Endothelial cell of umbilical vein (primary cell): ENCODE results near the gene TMEM170B.

Experiments
- FOS ChIP-seq: IDR thresholded peaks from 2 replicates; pipeline ENCODE4 v1.6.1; 2011; ENCODE audit warnings: mild to moderate bottlenecking, low read length, moderate library complexity, borderline replicate concordance; ENCODE audit not compliant: insufficient read depth
- JUN ChIP-seq: IDR thresholded peaks from 2 replicates; pipeline ENCODE4 v1.6.1; 2011; ENCODE audit warnings: borderline replicate concordance, low read depth; ENCODE audit not compliant: insufficient read length, insufficient read depth
- POLR2A ChIP-seq: IDR thresholded peaks from 2 replicates; pipeline ENCODE4 v1.6.1; 2012; ENCODE audit warnings: low read depth, mild to moderate bottlenecking, control low read depth, low read length
- TF ChIP-seq, protein P1 (sequence below), 2 donors: IDR thresholded peaks; 1 replicate in 1 of 2; 2 replicates in 1 of 2; pipeline ENCODE4 v1.5.1; 2011; ENCODE audit warnings: low read length in 2 of 2, mild to moderate bottlenecking in 2 of 2, moderate library complexity in 2 of 2, control low read depth in 1 of 2, inconsistent platforms in 1 of 2, low read depth in 1 of 2; ENCODE audit not compliant: insufficient read depth in 1 of 2; ENCODE audit errors: extremely low read depth in 1 of 2

DNA sequence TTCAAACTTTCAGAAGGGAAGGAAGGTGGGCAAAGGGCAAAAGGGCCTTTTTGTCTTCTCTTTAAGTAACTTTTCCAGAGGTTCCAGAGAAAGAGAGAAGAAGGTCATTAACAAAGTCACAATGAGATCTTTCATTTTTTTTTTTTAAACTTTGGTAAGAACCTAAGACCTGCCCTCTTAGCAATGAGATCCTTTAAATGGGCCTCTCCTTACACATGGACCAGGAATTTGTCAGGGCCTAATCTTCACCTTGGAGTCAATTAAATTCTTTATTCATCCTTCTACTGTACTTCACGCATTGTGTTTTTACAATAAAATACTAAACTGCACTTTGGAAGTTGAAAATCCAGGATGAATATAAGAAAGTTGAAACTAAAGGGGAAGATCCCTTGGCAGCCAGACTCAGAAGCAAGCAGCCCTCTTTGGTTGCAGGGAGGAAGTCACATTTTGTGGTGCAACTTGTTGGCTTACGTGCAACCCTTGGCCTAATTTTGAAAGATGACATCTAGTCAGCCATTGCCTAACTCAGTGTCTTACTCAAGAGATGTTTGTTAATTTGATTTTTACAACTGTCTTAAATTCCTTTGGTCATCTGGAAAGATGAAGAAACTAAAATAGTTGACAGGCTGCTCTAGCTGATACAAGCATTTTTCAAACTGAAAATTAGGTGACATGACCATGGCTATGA, 11.9 kb upstream of the TMEM170B start:
- TF ChIP-seq, protein P1, sequence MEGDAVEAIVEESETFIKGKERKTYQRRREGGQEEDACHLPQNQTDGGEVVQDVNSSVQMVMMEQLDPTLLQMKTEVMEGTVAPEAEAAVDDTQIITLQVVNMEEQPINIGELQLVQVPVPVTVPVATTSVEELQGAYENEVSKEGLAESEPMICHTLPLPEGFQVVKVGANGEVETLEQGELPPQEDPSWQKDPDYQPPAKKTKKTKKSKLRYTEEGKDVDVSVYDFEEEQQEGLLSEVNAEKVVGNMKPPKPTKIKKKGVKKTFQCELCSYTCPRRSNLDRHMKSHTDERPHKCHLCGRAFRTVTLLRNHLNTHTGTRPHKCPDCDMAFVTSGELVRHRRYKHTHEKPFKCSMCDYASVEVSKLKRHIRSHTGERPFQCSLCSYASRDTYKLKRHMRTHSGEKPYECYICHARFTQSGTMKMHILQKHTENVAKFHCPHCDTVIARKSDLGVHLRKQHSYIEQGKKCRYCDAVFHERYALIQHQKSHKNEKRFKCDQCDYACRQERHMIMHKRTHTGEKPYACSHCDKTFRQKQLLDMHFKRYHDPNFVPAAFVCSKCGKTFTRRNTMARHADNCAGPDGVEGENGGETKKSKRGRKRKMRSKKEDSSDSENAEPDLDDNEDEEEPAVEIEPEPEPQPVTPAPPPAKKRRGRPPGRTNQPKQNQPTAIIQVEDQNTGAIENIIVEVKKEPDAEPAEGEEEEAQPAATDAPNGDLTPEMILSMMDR (IDR thresholded peaks at IDR 0.05; ENCODE audit: extremely low read depth in 1 of 2, insufficient read depth in 1 of 2, low read depth in 1 of 2, low read length in 2 of 2) = no peak
- no peak for TF ChIP-seq POLR2A
- TF ChIP-seq FOS = no peak
- TF ChIP-seq JUN = no peak
